ENCODE results near the gene TNRC6A. TPM values are rescaled to one million over a fixed set of nuclear protein-coding genes. Genes with fewer than 3 reads are reported as not detected.
"Not testable (repeated sequence)": the region's sequence is repeated elsewhere in the genome, so short reads cannot be mapped to it uniquely, and the experiment has no call there.

TNRC6A gene
- total RNA-seq, 1 donor from 2014 or later, result 46.5 TPM

GRCh38 chr16:24844101-24845030, 114.9 kb downstream of the TNRC6A start:
- Histone ChIP-seq H3K4me3 (no peak overlapping the region), H3K36me3 (no peaks in the 10 kb centered on the region), H3K4me1 (no peaks in the 10 kb centered on the region), H3K27ac (no peak overlapping the region), H3K9me3 (no peaks in the 10 kb centered on the region), H3K27me3 (no peaks in the 10 kb centered on the region)
- intact Hi-C loops (cut with DNase I), result no loop called here
- ATAC-seq (no peak), DNase-seq (no peak)
- TF ChIP-seq, protein P1, sequence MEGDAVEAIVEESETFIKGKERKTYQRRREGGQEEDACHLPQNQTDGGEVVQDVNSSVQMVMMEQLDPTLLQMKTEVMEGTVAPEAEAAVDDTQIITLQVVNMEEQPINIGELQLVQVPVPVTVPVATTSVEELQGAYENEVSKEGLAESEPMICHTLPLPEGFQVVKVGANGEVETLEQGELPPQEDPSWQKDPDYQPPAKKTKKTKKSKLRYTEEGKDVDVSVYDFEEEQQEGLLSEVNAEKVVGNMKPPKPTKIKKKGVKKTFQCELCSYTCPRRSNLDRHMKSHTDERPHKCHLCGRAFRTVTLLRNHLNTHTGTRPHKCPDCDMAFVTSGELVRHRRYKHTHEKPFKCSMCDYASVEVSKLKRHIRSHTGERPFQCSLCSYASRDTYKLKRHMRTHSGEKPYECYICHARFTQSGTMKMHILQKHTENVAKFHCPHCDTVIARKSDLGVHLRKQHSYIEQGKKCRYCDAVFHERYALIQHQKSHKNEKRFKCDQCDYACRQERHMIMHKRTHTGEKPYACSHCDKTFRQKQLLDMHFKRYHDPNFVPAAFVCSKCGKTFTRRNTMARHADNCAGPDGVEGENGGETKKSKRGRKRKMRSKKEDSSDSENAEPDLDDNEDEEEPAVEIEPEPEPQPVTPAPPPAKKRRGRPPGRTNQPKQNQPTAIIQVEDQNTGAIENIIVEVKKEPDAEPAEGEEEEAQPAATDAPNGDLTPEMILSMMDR (IDR thresholded peaks at IDR 0.05), result no peak

GRCh38 chr16:24845031-24845365, 115.5 kb downstream of the TNRC6A start:
- H3K27ac ChIP-seq; DNase-seq; intact Hi-C loops (cut with DNase I); H3K9me3 ChIP-seq; H3K4me3 ChIP-seq; H3K4me1 ChIP-seq; H3K36me3 ChIP-seq; H3K27me3 ChIP-seq; ATAC-seq: not testable (repeated sequence)

- Histone ChIP-seq H3K36me3 (no peaks in the 10 kb centered on the region), H3K4me3 (no peak within 1 kb of the TSS), H3K27me3 (no peaks in the 10 kb centered on the region), H3K9me3 (no peaks in the 10 kb centered on the region), H3K27ac (no peak within 1 kb of the TSS), H3K4me1 (no peaks in the 10 kb centered on the region)
- ATAC-seq, result peak; percentile 47
- TF ChIP-seq, protein P1 (IDR thresholded peaks at IDR 0.05), result no peak
- no peak for DNase-seq
- intact Hi-C loops (cut with DNase I), result no loop called here
These were observed 116.5 kb downstream of the TNRC6A start, which contains the start of gene SLC5A11 for GRCh38 chr16:24845726-24846547. TSS of gene SLC5A11 (plus strand) at chr16:24845963. CDS start at chr16:24858644, 12,681 bp downstream.

GRCh38 chr16:24846548-24847357, 117.3 kb downstream of the TNRC6A start:
- no peak overlapping the region for H3K4me3 ChIP-seq
- intact Hi-C loops (cut with DNase I), result no loop called here
- ATAC-seq, result no peak

DNA sequence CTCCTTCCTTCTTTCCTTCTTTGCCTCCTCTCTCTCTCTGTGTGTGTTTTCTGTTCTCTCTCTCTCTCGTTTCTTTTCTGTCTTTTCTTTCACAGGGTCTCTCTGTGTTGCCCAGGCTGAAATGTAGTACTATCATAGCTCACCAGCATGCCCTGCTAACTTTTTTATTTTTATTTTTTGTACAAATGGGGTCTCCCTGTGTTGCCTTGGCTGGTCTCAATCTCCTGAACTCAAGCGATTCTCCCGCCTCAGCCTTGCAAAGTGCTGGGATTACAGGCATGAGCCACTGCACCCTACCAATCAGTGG, 117.9 kb downstream of the TNRC6A start:
- Histone ChIP-seq H3K4me1 (no peaks in the 10 kb centered on the region), H3K36me3 (no peaks in the 10 kb centered on the region), H3K4me3 (no peak overlapping the region), H3K9me3 (no peaks in the 10 kb centered on the region), H3K27me3 (no peaks in the 10 kb centered on the region), H3K27ac (no peak overlapping the region)
- intact Hi-C loops (cut with DNase I), result no loop called here
- TF ChIP-seq, protein P1 (IDR thresholded peaks at IDR 0.05), result no peak
- DNase-seq, result no peak
- ATAC-seq, result no peak

More at GRCh38 chr16:24846548-24847357, 117.3 kb downstream of the TNRC6A start:
- no peak for DNase-seq
- TF ChIP-seq, protein P1 (IDR thresholded peaks at IDR 0.05), result no peak
- Histone ChIP-seq H3K27me3 (no peaks in the 10 kb centered on the region), H3K9me3 (no peaks in the 10 kb centered on the region), H3K36me3 (no peaks in the 10 kb centered on the region), H3K4me1 (no peaks in the 10 kb centered on the region), H3K27ac (no peak overlapping the region)
